Naive thymus-derived CD4-positive, alpha-beta T cell (primary cell): ENCODE data around the gene MALT1. TPM values are rescaled to one million over a fixed set of nuclear protein-coding genes. Genes with fewer than 3 reads are reported as not detected.
"Not testable (repeated sequence)": the region's sequence is repeated elsewhere in the genome, so short reads cannot be mapped to it uniquely, and the experiment has no call there.

ENCODE experiments used
- ATAC-seq: fragments of 150-1000 bp; cut with Tn5 transposase; 2 replicates; pipeline ENCODE4 v1.10.0; 2021; ENCODE audit warnings: mild to moderate bottlenecking, moderate library complexity
- CTCF ChIA-PET: fragments of 350-600 bp; sonication (Branson Sonifier 250); formaldehyde crosslinking; loops from one replicate; lab custom pipeline; 2021; ENCODE audit warnings: antibody characterized with exemption; lab: Charles Lee
- POLR2A ChIA-PET: fragments of 350-600 bp; sonication (Branson Sonifier 250); formaldehyde crosslinking; loops from one replicate; lab custom pipeline; 2021; ENCODE audit warnings: antibody characterized with exemption, inconsistent platforms; lab: Charles Lee
- DNase-seq, 9 donors: peaks; one replicate each; pipeline versions ENCODE4 v3.0.0 to v3.0.0-alpha.2; 2020 to 2022; ENCODE audit warnings: mixed read lengths in 1 of 9
- H3K27ac ChIP-seq: one replicate; pipeline ENCODE4 v1.7.0; 2013; ENCODE audit warnings: mild to moderate bottlenecking, low read depth, low read length, moderate library complexity
- H3K27me3 ChIP-seq, 2 donors: one replicate each; pipeline ENCODE4 v1.7.0; 2013; ENCODE audit warnings: low read length in 2 of 2, mild to moderate bottlenecking in 2 of 2, moderate library complexity in 2 of 2; ENCODE audit not compliant: control insufficient read depth in 2 of 2, insufficient read depth in 2 of 2
- H3K36me3 ChIP-seq, 3 experiments: 1 replicate in 2 of 3; 2 replicates in 1 of 3; pipeline ENCODE4 v1.7.0; 2013; ENCODE audit warnings: low read length in 3 of 3, mild to moderate bottlenecking in 3 of 3, moderate library complexity in 1 of 3; ENCODE audit not compliant: insufficient read depth in 3 of 3, control insufficient read depth in 2 of 3
- H3K4me1 ChIP-seq, 2 donors: one replicate each; pipeline ENCODE4 v1.7.0; 2013; ENCODE audit warnings: low read length in 2 of 2, mild to moderate bottlenecking in 2 of 2, moderate library complexity in 1 of 2; ENCODE audit not compliant: control insufficient read depth in 2 of 2, insufficient read depth in 2 of 2
- H3K4me3 ChIP-seq: 2 replicates; pipeline ENCODE4 v1.7.0; 2013; ENCODE audit warnings: mild to moderate bottlenecking, low read length
- H3K9me3 ChIP-seq, 3 experiments: 1 replicate in 2 of 3; 2 replicates in 1 of 3; pipeline ENCODE4 v1.7.0; 2013; ENCODE audit warnings: low read length in 3 of 3; ENCODE audit not compliant: control insufficient read depth in 2 of 3
- H3K27ac Mint-ChIP-seq, 9 donors: one replicate each; pipeline ENCODE4 v1.8.0; 2020 to 2022; ENCODE audit warnings: mixed read lengths in 9 of 9, mild to moderate bottlenecking in 8 of 9, moderate library complexity in 5 of 9, inconsistent platforms in 2 of 9
- H3K27me3 Mint-ChIP-seq, 5 donors: one replicate each; pipeline ENCODE4 v1.8.0; 2021 to 2022; ENCODE audit warnings: mixed read lengths in 5 of 5, mild to moderate bottlenecking in 1 of 5
- H3K36me3 Mint-ChIP-seq, 5 donors: one replicate each; pipeline ENCODE4 v1.8.0; 2020 to 2022; ENCODE audit warnings: mixed read lengths in 5 of 5, mild to moderate bottlenecking in 3 of 5, inconsistent platforms in 1 of 5
- H3K4me1 Mint-ChIP-seq, 7 donors: one replicate each; pipeline ENCODE4 v1.8.0; 2020 to 2022; ENCODE audit warnings: mixed read lengths in 7 of 7, mild to moderate bottlenecking in 3 of 7, inconsistent platforms in 1 of 7
- H3K4me3 Mint-ChIP-seq, 10 donors: one replicate each; pipeline ENCODE4 v1.8.0; 2020 to 2022; ENCODE audit warnings: mild to moderate bottlenecking in 10 of 10, mixed read lengths in 10 of 10, moderate library complexity in 6 of 10, inconsistent platforms in 2 of 10
- H3K9me3 Mint-ChIP-seq, 11 donors: one replicate each; pipeline ENCODE4 v1.8.0; 2020 to 2022; ENCODE audit warnings: mixed read lengths in 11 of 11, mild to moderate bottlenecking in 4 of 11, inconsistent platforms in 1 of 11, moderate library complexity in 1 of 11
- intact Hi-C, 2 donors: fragments of 100-400 bp; cut with micrococcal nuclease; formaldehyde crosslinking; loops; one replicate each; pipeline ENCODE4 v1.15.1; 2023
- polyA plus RNA-seq, 2 donors: library from polyadenylated mRNA; unstranded; fragments of 300-500 nt; fragmentation: Illumina TruSeq; gene quantifications; one replicate each; pipeline ENCODE4 v1.2.3, GENCODE V29; 2021
- total RNA-seq, 6 experiments: library from RNA in 5 of 6; stranded (reverse) in 5 of 6; gene quantifications; 1 replicate in 5 of 6; 2 replicates in 1 of 6; pipeline ENCODE4 v1.2.3 and lab custom pipeline; 2021 to 2026

The MALT1 gene
- total and polyA plus RNA-seq, 7 experiments from 2014 or later = 43.8 to 101 (median 67.9) TPM

- Mint-ChIP-seq H3K9me3 (peaks cover 0 to 7% (median 2%) of the 10 kb centered on the region in 11 donors), H3K36me3 (peaks cover 7 to 19% (median 10%) of the 10 kb centered on the region in 5 donors), H3K27me3 (peaks cover 0 to 5% (median 0%) of the 10 kb centered on the region in 5 donors), H3K4me3 (peak overlapping the region in 3 of 10 donors; percentile 4 to 27 (median 20)), H3K4me1 (peaks cover 21 to 53% (median 45%) of the 10 kb centered on the region in 7 donors), H3K27ac (peak overlapping the region in 8 of 9 donors; percentile 7 to 81 (median 61))
- H3K4me1 ChIP-seq = peaks cover 0 to 30% of the 10 kb centered on the region in 2 donors
- no peaks in the 10 kb centered on the region for H3K27me3 ChIP-seq
- DNase-seq (peak in 4 of 9 donors; percentile 11 to 20 (median 19)), ATAC-seq (peak; percentile 66)
- no peaks in the 10 kb centered on the region for H3K9me3 ChIP-seq
- H3K36me3 ChIP-seq = peaks cover 4 to 7% (median 6%) of the 10 kb centered on the region in 3 experiments
- H3K4me3 ChIP-seq = no peak overlapping the region
- ChIA-PET CTCF (interaction anchor here (0.7 to 3.7 kb wide), 3 partner anchors 10 to 316 kb away, joined by 3 to 24 read pairs (median 4); no protein-coding TSS in a partner anchor), POLR2A (interaction anchor here (0.7 kb wide), 1 partner anchor 67 kb away, joined by 3 read pairs; no protein-coding TSS in a partner anchor)
- intact Hi-C loops = loop anchor here in 1 of 2 donors (2.0 kb wide), 1 partner anchor 140 kb away; no protein-coding TSS in a partner anchor
- no peak overlapping the region for H3K27ac ChIP-seq
Observed at GRCh38 chr18:58754544-58755068, 83.3 kb downstream of the MALT1 start.

GRCh38 chr18:58755304-58756010 lies 84.2 kb downstream of the MALT1 start:
- Mint-ChIP-seq H3K36me3 (peaks cover 2 to 11% (median 2%) of the 10 kb centered on the region in 5 donors), H3K9me3 (peaks cover 0 to 2% (median 0%) of the 10 kb centered on the region in 11 donors), H3K27me3 (peaks cover 0 to 10% (median 0%) of the 10 kb centered on the region in 5 donors), H3K27ac (peak overlapping the region; percentile 7 to 81 (median 54)), H3K4me1 (peaks cover 21 to 58% (median 45%) of the 10 kb centered on the region in 7 donors), H3K4me3 (peak overlapping the region in 8 of 10 donors; percentile 4 to 46 (median 15))
- DNase-seq = peak in 5 of 9 donors; percentile 13 to 37 (median 19)
- Histone ChIP-seq H3K27me3 (no peaks in the 10 kb centered on the region), H3K4me1 (peaks cover 0 to 30% of the 10 kb centered on the region in 2 donors), H3K4me3 (no peak overlapping the region), H3K27ac (peak overlapping the region; percentile 40), H3K9me3 (no peaks in the 10 kb centered on the region), H3K36me3 (peaks cover 0 to 2% (median 0%) of the 10 kb centered on the region in 3 experiments)
- ATAC-seq = peak; percentile 57
- ChIA-PET CTCF (interaction anchor here (0.5 to 3.7 kb wide), 4 partner anchors 9 to 214 kb away, joined by 3 to 24 read pairs (median 4); no protein-coding TSS in a partner anchor), POLR2A (interaction anchor here (0.7 to 0.9 kb wide), 2 partner anchors 10 to 68 kb away, joined by 3 read pairs; no protein-coding TSS in a partner anchor)
- intact Hi-C loops = loop anchor here in 1 of 2 donors (2.0 kb wide), 1 partner anchor 141 kb away; no protein-coding TSS in a partner anchor

GRCh38 chr18:58756148-58756547 lies 84.9 kb downstream of the MALT1 start:
- POLR2A ChIA-PET = interaction anchor here (0.9 kb wide), 1 partner anchor 11 kb away, joined by 3 read pairs; no protein-coding TSS in a partner anchor
- Mint-ChIP-seq H3K9me3 (peaks cover 0 to 2% (median 0%) of the 10 kb centered on the region in 11 donors), H3K27ac (peak overlapping the region in 6 of 9 donors; percentile 22 to 81 (median 57)), H3K4me3 (peak overlapping the region in 1 of 10 donors; percentile 4), H3K36me3 (peaks cover 0 to 8% (median 0%) of the 10 kb centered on the region in 5 donors), H3K27me3 (peaks cover 0 to 10% (median 0%) of the 10 kb centered on the region in 5 donors), H3K4me1 (peaks cover 23 to 62% (median 48%) of the 10 kb centered on the region in 7 donors)
- no peak for DNase-seq
- CTCF ChIA-PET = interaction anchor here (0.5 to 3.7 kb wide), 5 partner anchors 8 to 224 kb away, joined by 3 to 24 read pairs (median 4); no protein-coding TSS in a partner anchor
- no peak overlapping the region for H3K4me3 ChIP-seq
- no peaks in the 10 kb centered on the region for H3K9me3 ChIP-seq
- no peaks in the 10 kb centered on the region for H3K27me3 ChIP-seq
- no peak for ATAC-seq
- H3K36me3 ChIP-seq = no peaks in the 10 kb centered on the region
- intact Hi-C loops = no loop called here
- no peak overlapping the region for H3K27ac ChIP-seq
- H3K4me1 ChIP-seq = peaks cover 0 to 30% of the 10 kb centered on the region in 2 donors

GRCh38 chr18:58756596-58757240 lies 85.5 kb downstream of the MALT1 start:
- intact Hi-C loops = no loop called here
- Mint-ChIP-seq H3K4me3 (peak overlapping the region in 1 of 10 donors; percentile 12), H3K36me3 (peaks cover 0 to 8% (median 0%) of the 10 kb centered on the region in 5 donors), H3K9me3 (peaks cover 0 to 2% (median 0%) of the 10 kb centered on the region in 11 donors), H3K4me1 (peaks cover 27 to 67% (median 54%) of the 10 kb centered on the region in 7 donors), H3K27me3 (peaks cover 0 to 11% (median 0%) of the 10 kb centered on the region in 5 donors), H3K27ac (peak overlapping the region in 7 of 9 donors; percentile 17 to 81 (median 45))
- Histone ChIP-seq H3K27ac (no peak overlapping the region), H3K4me1 (peaks cover 0 to 30% of the 10 kb centered on the region in 2 donors), H3K27me3 (no peaks in the 10 kb centered on the region), H3K9me3 (no peaks in the 10 kb centered on the region), H3K36me3 (no peaks in the 10 kb centered on the region), H3K4me3 (no peak overlapping the region)
- ATAC-seq = no peak
- DNase-seq = no peak
- CTCF ChIA-PET = interaction anchor here (0.6 kb wide), 1 partner anchor 225 kb away, joined by 3 read pairs; no protein-coding TSS in a partner anchor
- POLR2A ChIA-PET = no interaction called here

- H3K27ac ChIP-seq, DNase-seq, H3K9me3 Mint-ChIP-seq, H3K4me3 ChIP-seq, POLR2A ChIA-PET, H3K36me3 ChIP-seq, ATAC-seq, H3K9me3 ChIP-seq, intact Hi-C loops, H3K27me3 ChIP-seq, H3K4me3 Mint-ChIP-seq, H3K36me3 Mint-ChIP-seq: not testable (repeated sequence)
- peak overlapping the region in 4 of 9 donors; percentile 17 to 77 (median 38) for H3K27ac Mint-ChIP-seq
- H3K4me1 ChIP-seq = peaks cover 0 to 30% of the 10 kb centered on the region in 2 donors
- CTCF ChIA-PET = interaction anchor here (1.2 kb wide), 1 partner anchor 227 kb away, joined by 4 read pairs; no protein-coding TSS in a partner anchor
- peaks cover 27 to 72% (median 58%) of the 10 kb centered on the region in 7 donors for H3K4me1 Mint-ChIP-seq
- peaks cover 0 to 11% (median 0%) of the 10 kb centered on the region in 5 donors for H3K27me3 Mint-ChIP-seq
Observed at GRCh38 chr18:58757351-58757750, 86.1 kb downstream of the MALT1 start.
